Testis (tissue), 2 donors: ENCODE data around the gene TM6SF1.
"Not testable (repeated sequence)": the region's sequence is repeated elsewhere in the genome, so short reads cannot be mapped to it uniquely, and the experiment has no call there.

ENCODE experiments used
- POLR2A ChIP-seq: fragments of 450-650 bp; IDR thresholded peaks from one replicate; pipeline ENCODE4 v1.6.1; 2017; ENCODE audit warnings: antibody characterized with exemption, mild to moderate bottlenecking, moderate library complexity
- TF ChIP-seq, protein P1 (sequence below), 3 experiments: fragments of 450-650 bp in 2 of 3; fragments of 200-600 bp in 1 of 3; sonication (generic) in 1 of 3; IDR thresholded peaks; one replicate each; pipeline ENCODE4 v1.5.1; 2016 to 2019; ENCODE audit warnings: antibody characterized with exemption in 3 of 3, mild to moderate bottlenecking in 2 of 3, moderate library complexity in 1 of 3

GRCh38 chr15:83142151-83142550, 34.7 kb downstream of the TM6SF1 start:
- TF ChIP-seq, protein P1, sequence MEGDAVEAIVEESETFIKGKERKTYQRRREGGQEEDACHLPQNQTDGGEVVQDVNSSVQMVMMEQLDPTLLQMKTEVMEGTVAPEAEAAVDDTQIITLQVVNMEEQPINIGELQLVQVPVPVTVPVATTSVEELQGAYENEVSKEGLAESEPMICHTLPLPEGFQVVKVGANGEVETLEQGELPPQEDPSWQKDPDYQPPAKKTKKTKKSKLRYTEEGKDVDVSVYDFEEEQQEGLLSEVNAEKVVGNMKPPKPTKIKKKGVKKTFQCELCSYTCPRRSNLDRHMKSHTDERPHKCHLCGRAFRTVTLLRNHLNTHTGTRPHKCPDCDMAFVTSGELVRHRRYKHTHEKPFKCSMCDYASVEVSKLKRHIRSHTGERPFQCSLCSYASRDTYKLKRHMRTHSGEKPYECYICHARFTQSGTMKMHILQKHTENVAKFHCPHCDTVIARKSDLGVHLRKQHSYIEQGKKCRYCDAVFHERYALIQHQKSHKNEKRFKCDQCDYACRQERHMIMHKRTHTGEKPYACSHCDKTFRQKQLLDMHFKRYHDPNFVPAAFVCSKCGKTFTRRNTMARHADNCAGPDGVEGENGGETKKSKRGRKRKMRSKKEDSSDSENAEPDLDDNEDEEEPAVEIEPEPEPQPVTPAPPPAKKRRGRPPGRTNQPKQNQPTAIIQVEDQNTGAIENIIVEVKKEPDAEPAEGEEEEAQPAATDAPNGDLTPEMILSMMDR (IDR thresholded peaks at IDR 0.05): not testable (repeated sequence)
- TF ChIP-seq POLR2A: not testable (repeated sequence)
